ENCODE data around the gene PGA3.
"Not testable (repeated sequence)": the region's sequence is repeated elsewhere in the genome, so short reads cannot be mapped to it uniquely, and the experiment has no call there.

PGA3 gene

DNA sequence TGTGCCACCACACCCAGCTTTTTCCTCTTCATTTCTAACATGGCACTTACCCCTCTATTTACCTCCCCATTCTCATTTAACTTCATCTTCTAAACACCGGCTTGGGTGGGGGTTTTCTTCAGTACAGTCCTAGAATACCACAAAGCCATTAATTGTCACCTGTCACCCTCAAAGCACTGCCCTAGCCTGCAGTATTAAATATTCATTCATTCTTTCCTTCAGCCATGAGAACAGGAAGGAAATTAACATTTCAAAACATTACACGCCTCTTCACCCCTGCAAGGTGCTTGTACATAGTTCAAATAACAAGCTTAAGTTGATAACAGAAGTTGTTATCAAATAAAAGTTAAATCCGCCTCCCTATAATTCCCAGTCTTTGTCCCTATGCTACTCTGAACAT is 31.4 kb upstream of the PGA3 start:
- no peak for DNase-seq (ENCODE audit: low spot score)

DNA sequence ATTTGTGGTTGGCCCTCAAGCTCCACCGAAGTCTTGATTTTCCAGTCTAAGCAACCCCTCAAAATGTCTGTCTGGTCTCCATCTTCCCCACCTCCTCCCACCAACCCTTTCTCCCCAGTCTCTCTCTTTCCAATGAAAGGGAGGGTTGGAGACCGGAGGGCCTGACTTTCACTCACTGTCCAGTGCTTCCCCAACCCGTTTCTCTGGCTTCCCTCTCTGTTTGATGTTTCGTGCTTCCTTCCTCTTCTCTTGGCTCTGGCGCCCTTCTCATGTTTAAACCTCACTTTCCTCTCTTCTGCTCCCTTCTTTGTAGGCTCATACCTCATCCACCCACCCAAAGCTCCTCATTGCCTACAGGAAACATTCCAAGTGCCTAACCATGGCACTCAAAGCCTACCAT is 31.0 kb upstream of the PGA3 start:
- DNase-seq (ENCODE audit: low spot score): no peak

DNA sequence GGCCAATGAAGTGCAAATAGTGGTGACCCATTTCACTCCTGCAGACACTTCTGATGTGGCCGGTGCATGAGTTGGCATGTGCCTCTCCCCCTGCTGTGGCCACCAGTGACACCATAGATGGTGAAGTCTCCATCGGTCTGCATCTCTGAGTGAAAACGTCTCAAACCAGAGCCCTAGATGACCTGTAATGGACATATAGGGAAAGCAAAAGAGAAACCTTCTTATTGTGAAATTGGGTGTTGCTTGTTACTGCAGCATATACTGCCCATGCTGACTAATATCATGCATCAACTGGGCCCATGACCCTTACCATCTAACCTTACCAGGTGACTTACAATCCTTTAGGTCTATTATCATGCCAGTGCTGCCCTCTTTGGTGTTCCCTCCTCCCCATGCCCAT is 30.4 kb upstream of the PGA3 start:
- DNase-seq (ENCODE audit: low spot score): no peak

DNA sequence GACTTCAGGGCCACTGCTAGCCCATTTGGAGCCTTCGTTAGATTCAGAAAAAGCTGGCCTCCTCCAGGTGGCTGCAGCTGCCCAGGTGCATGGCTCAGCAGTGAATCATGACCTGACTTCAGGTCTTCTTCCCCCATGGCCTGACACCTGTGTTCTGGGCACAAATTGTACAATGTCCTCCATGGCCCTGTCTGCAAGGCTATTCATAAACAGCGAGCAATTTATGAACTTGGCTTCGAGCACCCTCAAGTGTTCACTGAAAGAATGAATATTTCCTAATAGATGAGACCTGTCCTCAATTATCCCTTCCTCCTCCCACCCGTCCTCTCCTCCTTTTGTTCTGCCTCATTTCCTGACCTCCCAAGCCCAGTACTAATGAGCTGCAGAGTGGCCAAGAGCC is 29.9 kb upstream of the PGA3 start:
- DNase-seq (ENCODE audit: low spot score): no peak

DNA sequence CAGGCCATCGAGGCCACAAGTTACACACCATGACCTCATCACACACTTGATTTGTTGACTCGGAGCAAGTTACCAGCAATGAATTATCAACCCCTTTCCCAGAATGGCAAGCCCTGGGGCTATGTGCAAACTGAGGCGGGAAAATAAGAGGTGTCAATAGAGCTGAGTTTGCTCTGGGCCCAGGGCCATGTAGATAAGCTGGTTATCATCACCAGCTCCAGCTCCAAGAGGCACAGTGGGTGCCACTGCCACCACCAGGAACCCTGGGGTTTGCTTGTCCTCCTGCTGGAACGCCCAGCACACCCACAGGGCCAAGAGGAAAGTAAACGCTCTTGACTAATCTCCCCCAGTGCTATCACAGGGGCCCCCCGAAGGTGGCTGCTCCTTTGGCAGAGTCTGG is 29.0 kb upstream of the PGA3 start:
- DNase-seq (ENCODE audit: low spot score): no peak

DNA sequence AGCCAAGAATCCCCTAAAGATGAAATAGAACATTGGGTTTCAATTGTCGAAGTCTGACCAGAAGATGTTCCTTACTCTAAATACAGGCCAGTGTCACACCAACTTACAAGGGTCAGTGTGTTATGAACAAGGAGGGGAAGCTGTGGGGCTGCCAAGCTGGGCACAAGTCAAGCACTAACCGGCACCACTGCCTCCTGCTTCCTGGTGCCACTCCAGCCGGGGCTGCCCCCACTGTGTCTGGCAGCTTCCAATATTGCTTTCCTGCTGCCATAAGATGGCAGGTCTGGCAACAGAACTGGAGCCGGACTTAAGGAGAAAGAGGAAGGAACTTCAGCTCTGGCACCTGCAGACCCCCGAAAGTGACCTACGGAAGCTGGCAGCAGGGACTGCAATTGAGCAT is 28.4 kb upstream of the PGA3 start:
- no peak for DNase-seq (ENCODE audit: low spot score)

DNA sequence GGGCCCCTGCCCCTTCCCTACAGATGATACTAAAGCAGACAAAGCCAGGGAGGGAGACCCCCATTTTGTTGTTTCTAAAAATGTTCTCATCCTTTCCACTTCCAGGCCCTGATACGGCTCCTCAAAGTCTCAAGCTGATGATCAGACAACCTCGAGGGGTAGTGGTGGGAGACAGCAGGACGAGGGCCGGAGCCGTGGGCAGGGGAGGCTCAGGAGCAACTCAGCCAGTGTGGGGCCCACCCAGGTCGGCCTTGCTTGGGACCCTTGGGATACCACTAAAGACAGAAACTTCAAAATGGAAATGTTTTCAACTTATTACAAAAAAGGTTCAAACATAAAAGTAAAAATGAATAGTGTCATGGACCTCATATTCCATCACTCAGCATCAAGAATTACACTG is 26.9 kb upstream of the PGA3 start:
- DNase-seq (ENCODE audit: low spot score): no peak

DNA sequence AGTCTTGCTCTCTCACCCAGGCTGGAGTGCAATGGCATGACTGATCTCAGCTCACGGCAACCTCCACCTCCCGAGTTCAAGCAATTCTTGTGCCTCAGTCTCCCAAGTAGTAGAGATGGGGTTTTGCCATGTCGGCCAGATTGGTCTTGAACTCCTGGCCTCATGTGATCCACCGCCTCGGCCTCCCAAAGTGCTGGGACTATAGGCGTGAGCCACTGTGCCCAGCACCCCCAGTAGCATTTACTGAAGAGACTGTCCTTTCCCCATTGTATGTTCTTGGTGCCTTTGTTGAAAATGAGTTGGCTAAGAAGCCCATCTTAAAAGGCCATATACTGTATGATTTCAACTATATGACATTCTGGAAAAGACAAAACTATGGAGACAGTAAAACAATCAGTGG is 23.1 kb upstream of the PGA3 start:
- not testable (repeated sequence) for DNase-seq (ENCODE audit: low spot score)

DNA sequence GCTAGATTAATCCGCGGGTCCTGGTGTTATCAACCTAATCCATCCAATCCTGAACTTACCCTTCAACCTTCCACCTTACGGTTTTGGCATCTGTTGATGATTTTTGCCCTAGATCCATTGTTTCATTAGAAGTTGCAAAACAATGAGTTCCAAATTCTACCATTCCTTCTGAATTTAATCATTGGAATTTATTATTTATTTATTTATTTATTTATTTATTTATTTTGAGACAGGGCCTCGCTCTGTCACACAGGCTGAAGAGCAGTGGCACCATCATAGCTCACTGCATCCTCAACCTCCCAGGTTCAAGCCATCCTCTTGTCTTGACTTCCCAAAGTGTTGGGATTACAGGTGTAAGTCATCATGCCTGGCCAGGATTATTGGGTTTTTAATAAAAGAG is 21.8 kb upstream of the PGA3 start:
- no peak for DNase-seq (ENCODE audit: low spot score)

DNA sequence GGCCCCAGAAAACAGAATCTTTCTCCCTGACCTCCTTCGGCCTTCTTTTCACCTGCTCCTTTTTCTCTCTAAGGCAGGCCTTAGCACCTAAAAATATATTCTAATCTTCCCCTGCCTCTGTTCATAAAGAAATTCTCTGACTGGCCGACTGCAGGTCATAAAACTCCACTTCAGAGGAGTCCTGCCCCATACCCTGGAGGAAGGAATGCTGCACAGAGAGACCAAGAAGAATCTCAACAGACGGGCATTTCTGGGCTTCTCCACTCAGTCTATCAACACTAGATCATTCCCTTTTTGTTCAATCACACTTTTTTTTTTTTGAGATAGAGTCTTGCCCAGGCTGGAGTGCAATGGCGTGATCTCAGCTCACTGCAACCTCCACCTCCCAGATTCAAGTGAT is 19.7 kb upstream of the PGA3 start:
- DNase-seq (ENCODE audit: low spot score): no peak

DNA sequence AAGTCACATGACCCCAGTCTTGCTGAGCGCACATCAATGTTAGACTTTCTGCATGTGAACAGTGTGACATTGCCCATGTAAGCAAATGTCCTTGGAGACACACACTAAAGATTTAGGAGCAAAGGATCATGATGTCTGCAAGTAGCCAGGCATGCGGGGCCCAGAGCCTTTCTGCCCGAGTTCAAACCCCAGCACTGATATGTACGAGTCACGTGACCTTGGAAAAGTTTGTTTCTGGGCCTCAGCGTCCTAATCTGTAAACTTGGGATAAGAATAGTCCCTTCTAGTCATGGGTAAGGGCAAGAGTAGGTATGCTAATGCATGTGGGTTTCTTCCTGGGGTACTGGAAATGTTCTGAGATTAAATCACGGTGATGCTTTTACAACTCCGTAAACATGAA is 16.8 kb upstream of the PGA3 start:
- no peak for DNase-seq (ENCODE audit: low spot score)

DNA sequence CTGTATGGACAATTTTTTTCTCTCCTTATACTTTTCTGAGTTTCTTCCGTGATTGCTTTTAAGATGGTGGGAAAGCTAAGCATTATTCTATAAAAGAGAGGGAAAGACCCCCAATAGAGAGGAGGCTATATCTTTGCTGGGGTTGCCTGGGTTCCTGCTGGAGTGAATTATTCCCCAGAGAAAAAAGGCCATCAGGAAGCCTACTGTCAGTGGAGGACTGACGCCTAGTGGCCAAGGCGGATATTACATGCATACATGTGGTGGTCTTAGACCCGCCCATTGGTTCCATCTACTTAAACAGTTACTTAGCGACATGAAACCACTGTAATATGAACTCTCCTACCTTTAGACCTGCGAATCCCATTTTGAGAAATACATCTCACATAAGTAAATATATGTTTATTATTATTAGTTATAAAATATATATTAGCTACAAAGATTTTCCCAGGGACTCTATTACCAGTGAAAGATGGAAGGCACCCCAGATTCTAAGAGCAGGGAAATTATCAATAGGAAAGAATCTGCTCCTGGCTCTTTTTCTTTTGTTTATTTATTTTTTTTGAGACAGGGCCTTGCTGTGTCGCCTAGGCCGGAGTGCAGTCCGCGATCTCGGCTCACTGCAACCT is 15.7 kb upstream of the PGA3 start:
- peak; percentile 71 for DNase-seq (ENCODE audit: low spot score)

DNA sequence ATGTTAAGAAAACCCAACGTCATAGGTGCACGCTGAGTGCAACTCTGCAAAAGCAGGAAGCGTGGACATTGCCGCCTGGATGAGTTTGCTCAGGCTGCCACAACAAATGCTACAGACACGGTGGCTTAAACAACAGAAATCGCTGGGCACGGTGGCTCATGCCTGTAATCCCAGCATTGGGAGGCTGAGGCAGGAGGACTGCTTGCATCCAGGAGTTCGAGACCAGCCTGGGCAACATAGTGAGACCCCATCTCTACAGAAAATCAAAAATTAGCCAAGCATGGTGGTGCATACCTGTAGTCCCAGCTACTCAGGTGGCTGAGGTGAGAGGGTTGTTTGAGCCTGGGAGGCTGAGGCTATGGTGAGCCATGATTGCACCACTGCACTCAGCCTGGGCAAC is 13.4 kb upstream of the PGA3 start:
- no peak for DNase-seq (ENCODE audit: low spot score)

DNA sequence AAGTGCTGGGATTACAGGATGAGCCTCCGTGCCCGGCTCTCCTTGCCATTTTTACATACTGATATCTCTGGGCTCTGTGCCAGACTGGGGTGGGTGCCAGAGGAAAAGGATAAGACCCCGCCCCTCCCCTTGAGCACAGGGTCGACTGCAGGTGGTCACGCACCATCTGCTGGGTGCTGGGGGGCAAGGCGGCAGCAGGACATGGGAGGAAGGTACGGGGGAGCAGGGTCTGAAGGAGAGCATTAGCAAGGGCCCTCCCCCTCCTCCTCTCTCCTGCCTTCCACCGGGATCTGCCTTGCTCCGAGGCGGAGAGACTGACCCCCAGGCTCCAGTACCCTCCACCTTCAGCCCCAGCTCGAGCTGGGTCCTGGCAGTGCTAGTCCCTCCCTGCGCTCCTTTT is 9.7 kb upstream of the PGA3 start:
- DNase-seq (ENCODE audit: low spot score): no peak

DNA sequence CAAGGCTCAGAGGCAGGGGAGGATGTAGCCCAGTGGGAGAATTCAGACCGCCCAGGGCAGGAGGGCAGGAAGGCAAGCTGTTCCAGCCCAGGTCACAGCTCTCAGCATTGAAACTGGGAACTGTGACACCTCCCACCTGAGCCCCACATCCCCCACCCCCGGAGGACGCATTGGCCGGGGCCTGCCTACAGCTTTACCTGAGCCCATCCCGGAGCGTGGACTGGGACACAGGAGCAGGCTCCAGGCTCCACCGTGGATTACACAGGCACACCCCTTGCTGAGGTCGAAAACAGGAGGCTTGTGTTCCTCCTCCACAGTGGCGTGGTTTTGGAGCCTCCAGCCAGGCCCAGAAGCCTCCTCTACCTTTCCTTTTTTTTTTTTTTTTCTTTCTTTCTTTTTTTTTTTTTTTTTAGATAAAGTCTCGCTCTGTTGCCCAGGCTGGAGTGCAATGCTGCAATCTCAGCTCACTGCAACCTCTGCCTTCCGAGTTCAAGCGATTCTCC is 9.1 kb upstream of the PGA3 start:
- no peak for DNase-seq (ENCODE audit: low spot score)

DNA sequence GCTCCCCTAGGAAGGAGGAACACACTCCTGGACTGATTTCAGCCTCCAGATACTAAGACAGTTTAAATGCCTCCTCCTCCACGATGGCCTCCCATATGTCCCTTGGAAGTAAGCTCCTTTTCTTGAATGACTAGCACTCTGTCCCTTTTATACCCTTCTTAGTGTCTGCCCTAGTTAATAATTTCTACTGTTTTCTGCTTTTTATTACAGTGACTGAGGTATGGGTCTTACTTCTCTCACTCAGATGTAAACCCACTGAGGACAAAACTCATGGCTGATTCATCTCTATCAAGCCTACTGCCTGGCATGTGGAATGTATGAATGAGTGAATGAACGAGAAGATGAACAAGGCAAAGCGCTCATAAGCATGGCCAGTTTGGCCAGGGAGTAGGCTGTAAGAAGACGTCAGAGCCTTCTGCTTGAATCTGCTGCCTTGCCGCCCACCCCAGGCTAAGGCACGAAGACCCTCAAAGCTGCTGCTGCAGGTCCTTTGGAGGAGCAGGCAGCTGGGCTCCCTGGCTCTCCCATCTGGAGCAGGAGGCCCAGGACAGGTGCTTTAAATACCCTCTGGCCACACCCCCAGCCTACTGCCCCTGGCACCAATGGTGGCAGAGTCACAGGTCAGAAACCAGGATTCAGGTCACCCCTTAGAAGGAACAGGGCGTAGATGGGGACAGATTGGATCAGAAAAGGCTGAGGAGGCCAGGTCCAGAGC is 8.2 kb upstream of the PGA3 start:
- no peak for DNase-seq (ENCODE audit: low spot score)

DNA sequence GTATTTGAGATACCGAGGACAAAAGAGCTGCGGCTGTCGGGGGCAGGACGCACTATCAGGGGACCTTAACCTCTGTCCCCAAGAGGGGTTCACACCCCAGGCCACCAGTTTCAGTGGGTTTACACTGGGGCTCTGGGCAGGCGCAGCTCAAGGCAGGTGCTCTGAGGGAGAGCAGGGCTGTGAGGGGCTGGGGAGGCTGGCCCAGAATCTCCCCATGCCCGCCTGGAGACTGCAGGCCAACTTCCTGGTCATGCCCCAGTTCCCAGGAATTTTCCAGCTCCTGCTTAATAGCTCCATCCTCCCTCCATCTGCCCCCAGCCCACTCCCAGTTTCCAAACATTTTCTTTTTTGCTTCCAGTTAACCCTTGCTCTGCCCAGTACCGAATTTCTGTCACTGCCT is 7.6 kb upstream of the PGA3 start:
- no peak for DNase-seq (ENCODE audit: low spot score)

DNA sequence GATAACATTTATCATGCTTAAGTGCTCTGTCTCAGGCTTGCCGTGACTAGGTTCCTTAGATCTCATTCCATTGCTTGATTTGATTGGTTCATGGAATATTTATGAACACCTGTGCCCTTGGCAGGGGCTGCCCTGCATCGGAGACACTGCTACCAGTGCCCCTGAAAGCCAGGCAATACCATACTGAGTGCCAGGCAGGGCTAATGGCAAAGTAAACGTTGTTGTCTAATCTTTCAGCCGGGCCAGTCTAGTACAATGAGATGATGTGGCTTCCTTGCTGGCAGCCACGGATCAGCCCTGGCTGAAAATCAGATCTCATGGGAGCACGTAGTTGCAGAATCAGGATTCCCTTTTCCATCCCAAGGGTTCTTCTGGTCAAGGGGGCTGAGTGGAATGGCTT is 5.0 kb upstream of the PGA3 start:
- DNase-seq (ENCODE audit: low spot score): no peak

DNA sequence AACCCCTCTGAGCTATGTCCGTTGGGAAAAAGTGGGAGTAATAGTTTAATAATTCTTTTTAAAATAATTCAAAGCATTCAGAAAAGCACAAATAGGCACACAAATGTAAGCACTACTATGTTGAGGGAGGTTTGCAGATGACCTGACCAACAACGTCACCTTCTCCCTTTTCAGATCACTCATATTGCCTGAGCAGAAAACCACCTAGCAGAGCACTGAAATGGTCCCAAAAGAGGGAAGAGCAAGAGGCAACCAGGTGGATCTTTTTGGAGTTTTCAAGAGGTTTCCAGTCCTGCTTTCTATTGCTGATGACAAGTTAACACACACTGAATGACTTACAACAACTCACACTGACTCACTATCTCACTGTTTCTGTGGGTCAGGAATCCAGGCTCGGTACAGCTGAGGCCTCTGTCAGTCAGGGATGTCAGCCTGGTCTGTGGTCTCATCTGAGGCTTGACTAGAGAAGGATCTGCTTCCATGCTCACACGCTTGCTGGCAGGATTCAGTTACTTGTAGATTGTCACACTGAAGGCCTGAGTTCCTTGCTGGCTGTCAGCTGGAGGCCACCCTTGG is 4.3 kb upstream of the PGA3 start:
- DNase-seq (ENCODE audit: low spot score): no peak

DNA sequence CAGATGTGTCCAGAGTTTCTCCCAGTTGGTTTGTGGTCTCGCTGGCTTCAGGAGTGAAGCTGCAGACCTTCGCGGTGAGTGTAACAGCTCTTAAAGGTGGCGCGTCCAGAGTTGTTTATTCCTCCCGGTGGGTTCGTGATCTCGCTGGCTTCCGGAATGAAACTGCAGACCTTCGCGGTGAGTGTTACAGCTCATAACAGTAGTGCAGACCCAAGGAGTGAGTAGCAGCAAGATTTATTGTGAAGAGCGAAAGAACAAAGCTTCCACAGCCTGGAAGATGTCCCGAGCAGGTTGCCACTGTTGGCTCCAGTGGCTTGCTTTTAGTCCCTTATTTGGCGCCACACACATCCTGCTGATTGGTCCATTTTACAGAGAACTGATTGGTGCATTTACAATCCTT is 1.8 kb upstream of the PGA3 start:
- DNase-seq (ENCODE audit: low spot score): no peak

DNA sequence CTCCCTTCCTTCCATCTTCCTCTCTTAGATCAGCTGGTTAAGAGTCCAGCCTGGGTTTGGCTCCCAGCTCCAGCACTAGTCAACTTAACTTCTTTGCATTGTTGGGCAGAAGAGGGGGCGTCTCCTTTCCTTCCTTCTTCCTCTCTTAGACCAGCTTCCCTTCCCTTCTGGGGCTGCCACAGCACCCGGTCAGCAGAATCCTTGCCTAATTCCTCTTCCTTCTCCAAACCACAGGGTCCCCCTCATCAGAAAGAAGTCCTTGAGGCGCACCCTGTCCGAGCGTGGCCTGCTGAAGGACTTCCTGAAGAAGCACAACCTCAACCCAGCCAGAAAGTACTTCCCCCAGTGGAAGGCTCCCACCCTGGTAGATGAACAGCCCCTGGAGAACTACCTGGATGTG is 558 bp downstream of the PGA3 start:
- DNase-seq (ENCODE audit: low spot score): not testable (repeated sequence)

DNA sequence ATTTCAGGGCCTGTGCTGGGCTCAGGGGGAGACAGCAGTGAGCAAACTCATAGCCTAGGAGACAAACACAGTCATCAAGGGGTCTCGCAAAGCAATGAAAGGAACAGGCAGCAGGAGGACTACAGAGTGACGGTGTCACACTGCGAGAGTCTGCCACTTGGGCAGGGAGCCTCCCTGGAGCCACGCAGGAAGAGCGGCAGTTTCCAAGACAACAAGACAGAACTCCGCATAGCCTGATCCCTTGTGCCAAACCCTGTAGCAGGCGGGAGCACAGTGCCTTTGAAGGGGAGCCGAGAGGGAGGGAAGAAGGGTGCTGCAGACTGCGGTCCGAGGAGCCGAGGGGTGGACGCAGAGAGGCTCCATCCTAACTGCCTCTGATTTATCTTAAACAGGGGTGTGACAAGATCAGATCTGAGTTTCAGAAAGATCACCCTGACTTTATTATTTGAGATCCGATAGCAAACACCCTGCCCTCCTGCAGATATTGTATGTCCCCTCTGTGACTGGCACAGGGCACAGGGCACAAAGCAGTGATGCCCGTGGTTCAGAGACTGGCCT is 1.3 kb downstream of the PGA3 start:
- not testable (repeated sequence) for DNase-seq (ENCODE audit: low spot score)

DNA sequence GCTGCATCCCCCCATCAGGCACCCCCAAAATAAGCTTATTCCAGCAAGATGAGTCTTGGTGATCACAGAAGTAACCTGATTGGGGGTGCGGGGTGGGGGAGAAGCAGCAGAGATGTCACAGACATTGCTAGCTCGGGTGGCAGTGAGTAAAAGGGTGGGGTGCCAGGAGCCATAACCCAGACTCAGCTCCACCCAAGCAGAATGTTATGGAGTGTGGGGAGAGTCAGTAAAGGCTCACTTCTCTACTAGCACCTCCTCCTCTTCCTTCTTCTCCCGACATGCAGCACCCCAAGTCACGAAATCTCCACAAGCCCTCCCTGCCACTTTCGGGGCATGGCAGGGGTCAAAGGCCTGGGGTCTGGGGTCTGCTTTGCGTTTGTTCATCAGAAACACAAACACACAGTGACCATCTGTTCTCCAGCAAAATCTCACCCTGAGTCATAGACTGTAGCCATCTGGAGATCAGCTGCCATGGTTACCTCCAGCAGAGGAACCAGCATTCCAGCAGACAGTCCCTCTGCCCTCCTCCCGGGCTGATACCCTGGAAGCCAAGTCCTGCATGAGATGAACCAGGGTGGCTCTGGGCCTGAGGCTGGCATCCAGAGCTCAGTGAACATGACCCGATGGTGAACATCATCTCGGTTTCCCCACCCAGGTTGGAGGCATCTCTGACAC is 4.5 kb downstream of the PGA3 start:
- DNase-seq (ENCODE audit: low spot score): not testable (repeated sequence)
